K562 (cell line): ENCODE data around the gene USP17L21. TPM values are rescaled to one million over a fixed set of nuclear protein-coding genes. Genes with fewer than 3 reads are reported as not detected.
"Not testable (repeated sequence)": the region's sequence is repeated elsewhere in the genome, so short reads cannot be mapped to it uniquely, and the experiment has no call there.

Experiments
- ATAC-seq: fragments of 200-7000 bp; cut with Tn5 transposase; 3 replicates; pipeline ENCODE4 v1.9.1; 2020; ENCODE audit warnings: moderate library complexity
- BruUV-seq: library from RNA; stranded (reverse); fragments of 400-500 nt; replicated peaks from 2 replicates; lab custom pipeline; 2021; lab: Mats Ljungman, UMichigan
- CTCF ChIA-PET: fragments of 300-600 bp; formaldehyde crosslinking; extraction: SDS; loops from one replicate; lab custom pipeline; 2021; ENCODE audit warnings: low intra/inter-chr PET ratio; lab: Yijun Ruan, JAX
- POLR2A ChIA-PET: fragments of 300-600, 350-650 bp; sonication (Branson Sonifier 250); formaldehyde crosslinking; extraction: SDS; loops from one replicate; lab custom pipeline; 2021; ENCODE audit warnings: antibody characterized with exemption, inconsistent platforms; lab: Yijun Ruan, JAX
- DNase-seq, 4 experiments: peaks; one replicate each; pipeline versions ENCODE4 v3.0.0 to v3.0.0-alpha.2; 2011 to 2018; ENCODE audit warnings: low spot score in 3 of 4, mixed read lengths in 3 of 4; ENCODE audit errors: extremely low read depth in 1 of 4
- FAIRE-seq: peaks from 2 replicates; lab custom pipeline; 2011; peaks lifted over from hg19 to GRCh38; lab: Jason Lieb, UNC
- H2AFZ ChIP-seq: 2 replicates; pipeline ENCODE4 v1.6.0; 2011; ENCODE audit warnings: low read depth, low read length, control low read depth, inconsistent platforms
- H3K27ac ChIP-seq: fragments of 200-600 bp; 3 replicates; pipeline ENCODE4 v1.8.0; 2011; ENCODE audit warnings: low read depth, mild to moderate bottlenecking, control low read depth, inconsistent platforms, low read length, moderate library complexity, mixed read lengths; ENCODE audit errors: extremely low read depth
- H3K27me3 ChIP-seq, 2 experiments: fragments of 300-600 bp in 1 of 2; 2 replicates in 1 of 2; 3 replicates in 1 of 2; pipeline versions ENCODE4 v1.6.0 to v1.8.0; 2011; ENCODE audit warnings: inconsistent platforms in 2 of 2, low read length in 2 of 2, mild to moderate bottlenecking in 1 of 2, mixed read lengths in 1 of 2, moderate library complexity in 1 of 2; ENCODE audit not compliant: control insufficient read depth in 2 of 2, insufficient read depth in 2 of 2
- H3K36me3 ChIP-seq: fragments of 300-600 bp; 3 replicates; pipeline ENCODE4 v1.8.0; 2011; ENCODE audit warnings: mild to moderate bottlenecking, low read length, inconsistent platforms; ENCODE audit not compliant: control insufficient read depth, insufficient read depth
- H3K4me1 ChIP-seq, 2 experiments: fragments of 200-600 bp in 1 of 2; replicated peaks in 1 of 2; 2 replicates in 1 of 2; 3 replicates in 1 of 2; pipeline versions ENCODE4 v1.5.1 to v1.8.0; 2011; ENCODE audit warnings: inconsistent platforms in 2 of 2, low read length in 2 of 2, mild to moderate bottlenecking in 1 of 2, mixed read lengths in 1 of 2, moderate library complexity in 1 of 2; ENCODE audit not compliant: control insufficient read depth in 2 of 2, insufficient read depth in 2 of 2
- H3K4me2 ChIP-seq: 2 replicates; pipeline ENCODE4 v1.6.1; 2011; ENCODE audit warnings: low read length, control low read depth, inconsistent platforms, mixed read lengths; ENCODE audit not compliant: insufficient read depth
- H3K4me3 ChIP-seq: fragments of 200-600 bp; sonication (generic), shearing (Covaris generic); 2 replicates; pipeline ENCODE4 v1.5.1; 2016; ENCODE audit warnings: control low read depth, inconsistent platforms
- H3K79me2 ChIP-seq: fragments of 200-600 bp; 3 replicates; pipeline ENCODE4 v1.8.0; 2011; ENCODE audit warnings: low read length, inconsistent platforms; ENCODE audit not compliant: control insufficient read depth, insufficient read depth
- H3K9ac ChIP-seq, 2 experiments: 2 replicates each; pipeline versions ENCODE4 v1.6.0 to v1.6.1; 2011; ENCODE audit warnings: low read depth in 2 of 2, low read length in 2 of 2, control low read depth in 1 of 2, inconsistent platforms in 1 of 2, mild to moderate bottlenecking in 1 of 2, mixed read lengths in 1 of 2; ENCODE audit not compliant: insufficient read depth in 1 of 2
- H3K9me1 ChIP-seq: one replicate; pipeline ENCODE4 v1.6.0; 2011; ENCODE audit warnings: inconsistent platforms, mild to moderate bottlenecking, low read length, moderate library complexity; ENCODE audit not compliant: control insufficient read depth, insufficient read depth
- H3K9me3 ChIP-seq: replicated peaks from 2 replicates; pipeline ENCODE4 v1.5.1; 2011; ENCODE audit warnings: low read depth, low read length, inconsistent platforms; ENCODE audit not compliant: control insufficient read depth, insufficient read depth
- H4K20me1 ChIP-seq: replicated peaks from 2 replicates; pipeline ENCODE4 v1.6.1; 2011; ENCODE audit warnings: low read length, inconsistent platforms, mixed read lengths; ENCODE audit not compliant: control insufficient read depth, insufficient read depth
- WGBS: fragments of 100-300 bp; shearing (Covaris generic); methylation state at CpG from one replicate; pipeline ENCODE4 v1.1.6; 2016; ENCODE audit warnings: low coverage, mixed read lengths; ENCODE audit not compliant: insufficient coverage; ENCODE audit errors: missing lambda C conversion rate; 5-methylcytosine and 5-hydroxymethylcytosine counted together
- in situ Hi-C: fragments of 300-500 bp; cut with MboI; formaldehyde crosslinking; loops from 4 replicates; pipeline ENCODE4 v1.15.0; 2018; ENCODE audit warnings: inconsistent platforms, mixed read lengths
- intact Hi-C: fragments of 100-400 bp; cut with micrococcal nuclease; formaldehyde crosslinking; loops from 2 replicates; pipeline ENCODE4 v1.14.2; 2022
- polyA plus RNA-seq, 8 experiments: library from polyadenylated mRNA; depleted of rRNA in 4 of 8; stranded (reverse) in 5 of 8; unstranded in 3 of 8; fragments of >200 nt; fragmentation: Nextera tagmentation in 2 of 8; fragmentation: Illumina TruSeq in 1 of 8; extraction: Ambion mirVana in 2 of 8; extraction: Trizol in 1 of 8; gene quantifications; 2 replicates each; pipeline versions ENCODE4 v1.2.1 to v1.2.3, GENCODE V29; 2011 to 2014; ENCODE audit warnings: inconsistent platforms in 1 of 8, missing spikeins in 1 of 8
- total RNA-seq, 7 experiments: library from RNA; depleted of rRNA in 6 of 7; stranded (reverse); fragments of >200 nt in 6 of 7; fragmentation: Illumina TruSeq in 2 of 7; extraction: Trizol in 2 of 7; gene quantifications; 2 replicates each; pipeline versions ENCODE4 v1.2.1 to v1.2.3, GENCODE V29; 2011 to 2021; ENCODE audit warnings: low replicate concordance in 1 of 7

USP17L21 gene
- total and polyA plus RNA-seq, 9 of the 15 experiments (the other 6 are each of a cell fraction or from before 2014, with no cell fraction given): not detected

DNA sequence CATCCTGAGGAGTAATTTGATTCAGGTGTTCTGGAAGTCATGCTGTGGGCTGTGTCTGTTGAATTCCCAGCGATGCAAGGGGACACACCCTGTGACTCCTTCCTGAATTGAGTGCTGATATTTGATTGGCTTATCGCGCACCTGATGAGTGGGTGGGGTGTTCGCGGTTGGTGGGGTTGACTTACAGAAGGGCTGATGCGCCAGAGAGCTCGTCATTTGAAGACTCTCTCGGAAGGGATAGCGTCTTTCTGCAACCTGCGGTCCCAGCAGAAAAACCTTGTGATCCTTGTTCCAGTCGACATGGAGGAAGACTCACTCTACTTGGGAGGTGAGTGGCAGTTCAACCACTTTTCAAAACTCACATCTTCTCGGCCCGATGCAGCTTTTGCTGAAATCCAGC, 42.8 kb upstream of the USP17L21 start, which contains the start of gene USP17L12:
Gene USP17L12 (plus strand): TSS at position 301 of the 400 bp plus-strand sequence. CDS start 0 bp downstream, at position 301.
- intact Hi-C loops, POLR2A ChIA-PET, H3K36me3 ChIP-seq, FAIRE-seq, H3K4me1 ChIP-seq, CTCF ChIA-PET, H3K27me3 ChIP-seq, H3K9me1 ChIP-seq, H3K9ac ChIP-seq, H3K4me3 ChIP-seq, BruUV-seq, H3K4me2 ChIP-seq, DNase-seq, H3K27ac ChIP-seq, ATAC-seq, H2AFZ ChIP-seq, H3K9me3 ChIP-seq, H3K79me2 ChIP-seq, H4K20me1 ChIP-seq: not testable (repeated sequence)
- no CpG with 5 or more reads among the region's 13 CpGs for WGBS
- in situ Hi-C loops: loop anchor here (10.0 kb wide), 1 partner anchor 65 kb away; no protein-coding TSS in a partner anchor

DNA sequence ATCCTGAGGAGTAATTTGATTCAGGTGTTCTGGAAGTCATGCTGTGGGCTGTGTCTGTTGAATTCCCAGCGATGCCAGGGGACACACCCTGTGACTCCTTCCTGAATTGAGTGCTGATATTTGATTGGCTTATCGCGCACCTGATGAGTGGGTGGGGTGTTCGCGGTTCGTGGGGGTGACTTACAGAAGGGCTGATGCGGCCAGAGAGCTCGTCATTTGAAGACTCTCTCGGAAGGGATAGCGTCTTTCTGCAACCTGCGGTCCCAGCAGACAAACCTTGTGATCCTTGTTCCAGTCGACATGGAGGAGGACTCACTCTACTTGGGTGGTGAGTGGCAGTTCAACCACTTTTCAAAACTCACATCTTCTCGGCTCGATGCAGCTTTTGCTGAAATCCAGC, 38.1 kb upstream of the USP17L21 start, which contains the start of gene USP17L13:
Gene USP17L13 (plus strand): TSS at position 301 of the 400 bp plus-strand sequence. CDS start 0 bp downstream, at position 301.
- in situ Hi-C loops: loop anchor here (10.0 kb wide), 1 partner anchor 70 kb away; no protein-coding TSS in a partner anchor
- H3K9me3 ChIP-seq, DNase-seq, H3K4me3 ChIP-seq, H3K4me1 ChIP-seq, H3K79me2 ChIP-seq, H3K27me3 ChIP-seq, ATAC-seq, H3K9ac ChIP-seq, H2AFZ ChIP-seq, H4K20me1 ChIP-seq, POLR2A ChIA-PET, H3K4me2 ChIP-seq, H3K9me1 ChIP-seq, BruUV-seq, intact Hi-C loops, H3K27ac ChIP-seq, FAIRE-seq, H3K36me3 ChIP-seq, CTCF ChIA-PET: not testable (repeated sequence)
- WGBS: no CpG with 5 or more reads among the region's 14 CpGs

DNA sequence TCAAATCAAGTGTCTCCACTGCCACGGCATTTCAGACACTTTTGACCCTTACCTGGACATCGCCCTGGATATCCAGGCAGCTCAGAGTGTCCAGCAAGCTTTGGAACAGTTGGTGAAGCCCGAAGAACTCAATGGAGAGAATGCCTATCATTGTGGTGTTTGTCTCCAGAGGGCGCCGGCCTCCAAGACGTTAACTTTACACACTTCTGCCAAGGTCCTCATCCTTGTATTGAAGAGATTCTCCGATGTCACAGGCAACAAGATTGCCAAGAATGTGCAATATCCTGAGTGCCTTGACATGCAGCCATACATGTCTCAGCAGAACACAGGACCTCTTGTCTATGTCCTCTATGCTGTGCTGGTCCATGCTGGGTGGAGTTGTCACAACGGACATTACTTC, 32.4 kb upstream of the USP17L21 start:
- H3K9me1 ChIP-seq, ATAC-seq, H3K27ac ChIP-seq, FAIRE-seq, H3K4me2 ChIP-seq, CTCF ChIA-PET, BruUV-seq, DNase-seq, H4K20me1 ChIP-seq, H3K9me3 ChIP-seq, H3K4me3 ChIP-seq, H3K79me2 ChIP-seq, H3K27me3 ChIP-seq, in situ Hi-C loops, POLR2A ChIA-PET, intact Hi-C loops, H3K36me3 ChIP-seq, H2AFZ ChIP-seq, H3K9ac ChIP-seq, H3K4me1 ChIP-seq: not testable (repeated sequence)
- 0% methylated on average over 4 of the region's 8 CpGs for WGBS

DNA sequence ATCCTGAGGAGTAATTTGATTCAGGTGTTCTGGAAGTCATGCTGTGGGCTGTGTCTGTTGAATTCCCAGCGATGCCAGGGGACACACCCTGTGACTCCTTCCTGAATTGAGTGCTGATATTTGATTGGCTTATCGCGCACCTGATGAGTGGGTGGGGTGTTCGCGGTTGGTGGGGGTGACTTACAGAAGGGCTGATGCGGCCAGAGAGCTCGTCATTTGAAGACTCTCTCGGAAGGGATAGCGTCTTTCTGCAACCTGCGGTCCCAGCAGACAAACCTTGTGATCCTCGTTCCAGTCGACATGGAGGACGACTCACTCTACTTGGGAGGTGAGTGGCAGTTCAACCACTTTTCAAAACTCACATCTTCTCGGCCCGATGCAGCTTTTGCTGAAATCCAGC, 28.6 kb upstream of the USP17L21 start, which contains the start of gene USP17L15:
Gene USP17L15 (plus strand): TSS at position 301 of the 400 bp plus-strand sequence. CDS start 0 bp downstream, at position 301.
- H3K36me3 ChIP-seq, in situ Hi-C loops, H3K9me1 ChIP-seq, DNase-seq, H2AFZ ChIP-seq, H3K4me2 ChIP-seq, H3K4me3 ChIP-seq, H3K79me2 ChIP-seq, FAIRE-seq, H3K9me3 ChIP-seq, H4K20me1 ChIP-seq, H3K27ac ChIP-seq, BruUV-seq, CTCF ChIA-PET, H3K27me3 ChIP-seq, H3K4me1 ChIP-seq, ATAC-seq, intact Hi-C loops, POLR2A ChIA-PET, H3K9ac ChIP-seq: not testable (repeated sequence)
- WGBS: no CpG with 5 or more reads among the region's 15 CpGs
